Spinal cord (tissue), 10 donors: ENCODE measurements around the gene TBX1. TPM values are rescaled to one million over a fixed set of nuclear protein-coding genes. Genes with fewer than 3 reads are reported as not detected.
"Not testable (repeated sequence)": the region's sequence is repeated elsewhere in the genome, so short reads cannot be mapped to it uniquely, and the experiment has no call there.

ENCODE experiments used
- DNase-seq, 6 donors: peaks; one replicate each; pipeline versions ENCODE4 v3.0.0 to v3.0.0-alpha.2; 2013 to 2015; ENCODE audit warnings: low spot score in 6 of 6, low read depth in 4 of 6
- H3K27ac ChIP-seq: one replicate; pipeline ENCODE4 v1.5.1; 2013; ENCODE audit warnings: low read depth, low read length, control low read depth
- H3K27me3 ChIP-seq: one replicate; pipeline ENCODE4 v1.6.1; 2013; ENCODE audit warnings: low read length; ENCODE audit not compliant: control insufficient read depth, insufficient read depth
- H3K36me3 ChIP-seq: one replicate; pipeline ENCODE4 v1.6.1; 2013; ENCODE audit warnings: low read length; ENCODE audit not compliant: control insufficient read depth, insufficient read depth
- H3K4me1 ChIP-seq: one replicate; pipeline ENCODE4 v1.6.1; 2013; ENCODE audit warnings: low read length; ENCODE audit not compliant: control insufficient read depth, insufficient read depth
- H3K4me3 ChIP-seq: one replicate; pipeline ENCODE4 v1.5.1; 2013; ENCODE audit warnings: low read depth, low read length, control low read depth
- H3K9me3 ChIP-seq: one replicate; pipeline ENCODE4 v1.6.1; 2013; ENCODE audit warnings: low read length; ENCODE audit not compliant: control insufficient read depth, insufficient read depth
- WGBS: methylation state at CpG from one replicate; pipeline ENCODE4 v1.1.5; 2013; ENCODE audit warnings: missing lambda C conversion rate; ENCODE audit not compliant: insufficient coverage; 5-methylcytosine and 5-hydroxymethylcytosine counted together
- polyA plus RNA-seq, 2 donors: library from polyadenylated mRNA; unstranded; fragments of 120-200 nt; gene quantifications; one replicate each; pipeline ENCODE4 v1.2.1, GENCODE V29; 2013; ENCODE audit not compliant: insufficient read length in 2 of 2
- total RNA-seq, 2 donors: library from RNA; depleted of rRNA in 1 of 2; stranded (reverse); fragments of 120-200 nt in 1 of 2; fragments of >200 nt in 1 of 2; gene quantifications; one replicate each; pipeline versions ENCODE4 v1.2.3 to v1.2.4, GENCODE V29; 2013 to 2014
- donor health status: healthy.

The TBX1 gene
- total and polyA plus RNA-seq, 4 donors, result 0.35 to 1.3 (median 0.63) TPM; not detected in 1

DNA sequence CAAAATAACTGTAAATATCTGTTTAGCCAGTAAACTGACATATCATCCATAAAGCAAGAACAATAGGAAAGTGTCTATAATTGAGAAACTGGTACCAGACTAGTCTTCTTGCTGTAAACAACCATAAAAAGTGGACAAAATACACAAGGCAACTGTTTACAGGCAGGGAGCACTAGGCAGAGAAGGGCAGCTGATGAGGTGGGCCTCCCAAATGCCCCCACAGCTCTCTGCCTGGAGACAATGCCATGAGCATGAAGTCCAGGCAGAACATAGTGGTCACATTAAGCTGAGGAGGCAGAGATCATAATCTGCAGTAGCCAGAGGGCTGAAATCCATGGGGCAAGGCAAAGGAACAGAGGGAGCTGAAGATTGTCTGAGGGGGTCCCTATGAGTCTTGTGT is 30.7 kb downstream of the TBX1 start:
- peaks cover 31% of the 10 kb centered on the region for H3K36me3 ChIP-seq
- H3K27ac ChIP-seq, result no peak overlapping the region
- H3K4me1 ChIP-seq, result peaks cover 12% of the 10 kb centered on the region
- no peaks in the 10 kb centered on the region for H3K27me3 ChIP-seq
- H3K9me3 ChIP-seq, result peaks cover 3% of the 10 kb centered on the region
- DNase-seq, result no peak
- no peak overlapping the region for H3K4me3 ChIP-seq

DNA sequence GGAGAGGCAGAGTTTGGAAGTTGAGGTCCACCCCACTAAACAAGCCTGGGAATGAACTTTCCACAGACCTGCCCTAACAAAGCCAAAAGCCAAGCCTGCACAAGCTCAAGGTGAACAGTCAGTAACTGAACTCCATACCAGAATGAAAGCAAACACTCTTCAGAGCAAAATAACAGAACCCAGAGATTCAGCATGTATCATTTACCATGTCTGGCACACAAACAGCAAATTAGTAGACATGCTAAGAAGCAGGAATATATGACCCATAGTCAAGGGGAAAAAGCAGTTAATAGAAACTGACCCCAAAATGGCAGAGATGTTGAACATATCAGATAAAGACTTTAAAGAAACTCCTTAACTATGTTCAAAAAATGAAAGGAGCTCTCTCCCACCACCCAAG is 31.3 kb downstream of the TBX1 start:
- H3K9me3 ChIP-seq, result peaks cover 3% of the 10 kb centered on the region
- H3K27ac ChIP-seq, result no peak overlapping the region
- no peaks in the 10 kb centered on the region for H3K27me3 ChIP-seq
- H3K4me3 ChIP-seq, result no peak overlapping the region
- DNase-seq, result no peak
- peaks cover 13% of the 10 kb centered on the region for H3K4me1 ChIP-seq
- H3K36me3 ChIP-seq, result peaks cover 28% of the 10 kb centered on the region

- not testable (repeated sequence) for DNase-seq
- H3K36me3 ChIP-seq, result peaks cover 24% of the 10 kb centered on the region
- WGBS, result 92% methylated on average over 8 of the region's 13 CpGs
These were observed 31.9 kb downstream of the TBX1 start for GRCh38 chr22:19792383-19792896.

DNA sequence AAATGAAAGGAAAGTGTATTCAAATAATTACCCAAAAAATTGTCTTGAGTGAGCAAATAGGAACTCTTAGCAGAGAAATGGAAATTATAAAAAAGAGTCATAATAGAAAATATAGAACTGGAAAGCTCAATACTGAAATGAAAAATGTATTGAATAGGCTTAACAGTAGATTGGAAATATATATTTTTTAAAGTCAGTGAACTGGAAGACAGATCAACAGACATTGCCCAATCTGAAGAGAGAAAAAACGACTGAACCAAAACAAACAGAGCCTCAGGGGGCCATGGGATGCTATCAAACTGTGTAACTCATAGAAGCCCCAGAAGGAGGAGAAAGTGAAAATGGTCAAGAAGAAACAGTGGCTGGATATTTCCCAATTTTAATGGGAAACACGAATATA is 32.6 kb downstream of the TBX1 start:
- H3K27ac ChIP-seq, result no peak overlapping the region
- 60% methylated on average over 1 of the region's 2 CpGs for WGBS

More at GRCh38 chr22:19792383-19792896, 31.9 kb downstream of the TBX1 start:
- H3K9me3 ChIP-seq, H3K27ac ChIP-seq, H3K27me3 ChIP-seq, H3K4me3 ChIP-seq: not testable (repeated sequence)
- H3K4me1 ChIP-seq, result peaks cover 13% of the 10 kb centered on the region

GRCh38 chr22:19793661-19794310 is 33.2 kb downstream of the TBX1 start:
- Histone ChIP-seq H3K9me3 (peaks cover 3% of the 10 kb centered on the region), H3K4me1 (peaks cover 13% of the 10 kb centered on the region), H3K27me3 (no peaks in the 10 kb centered on the region), H3K36me3 (peaks cover 24% of the 10 kb centered on the region), H3K27ac (no peak overlapping the region), H3K4me3 (no peak overlapping the region)
- DNase-seq, result no peak
- 92% methylated on average over 1 of the region's 2 CpGs for WGBS

More for the DNA sequence above, 32.6 kb downstream of the TBX1 start:
- Histone ChIP-seq H3K36me3 (peaks cover 24% of the 10 kb centered on the region), H3K4me3 (no peak overlapping the region), H3K27me3 (no peaks in the 10 kb centered on the region), H3K9me3 (peaks cover 3% of the 10 kb centered on the region), H3K4me1 (peaks cover 13% of the 10 kb centered on the region)
- DNase-seq, result no peak

DNA sequence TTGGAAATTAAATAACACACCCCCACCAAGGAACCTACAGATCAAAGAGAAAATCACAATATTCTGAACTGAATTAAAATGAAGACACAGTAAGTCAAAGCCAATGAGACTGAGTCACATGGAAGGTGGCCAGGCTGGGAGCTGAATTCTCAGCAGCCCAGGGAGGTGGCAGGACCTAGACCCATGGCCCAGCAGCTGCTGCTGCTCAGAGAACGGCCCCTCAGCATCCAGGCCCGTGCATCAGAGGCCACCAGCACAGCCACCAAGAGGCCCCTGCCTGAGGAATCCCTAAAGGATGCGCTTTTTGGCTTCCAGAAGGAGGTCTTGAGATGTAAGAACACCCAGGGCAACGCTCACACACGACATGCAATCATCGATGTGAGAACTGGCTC is 35.0 kb downstream of the TBX1 start:
- Histone ChIP-seq H3K4me1 (peaks cover 13% of the 10 kb centered on the region), H3K36me3 (peaks cover 33% of the 10 kb centered on the region), H3K4me3 (no peak overlapping the region), H3K9me3 (peaks cover 3% of the 10 kb centered on the region), H3K27ac (no peak overlapping the region), H3K27me3 (no peaks in the 10 kb centered on the region)
- WGBS, result 80% methylated on average over 6 of the region's 6 CpGs
- DNase-seq, result no peak

- no peak overlapping the region for H3K4me3 ChIP-seq
- 61% methylated on average over 4 of the region's 7 CpGs for WGBS
- peaks cover 3% of the 10 kb centered on the region for H3K9me3 ChIP-seq
- H3K27ac ChIP-seq, result no peak overlapping the region
- H3K36me3 ChIP-seq, result peaks cover 39% of the 10 kb centered on the region
- no peak for DNase-seq
- H3K27me3 ChIP-seq, result no peaks in the 10 kb centered on the region
- H3K4me1 ChIP-seq, result peaks cover 13% of the 10 kb centered on the region
These were observed 35.6 kb downstream of the TBX1 start for GRCh38 chr22:19796160-19796559.

DNA sequence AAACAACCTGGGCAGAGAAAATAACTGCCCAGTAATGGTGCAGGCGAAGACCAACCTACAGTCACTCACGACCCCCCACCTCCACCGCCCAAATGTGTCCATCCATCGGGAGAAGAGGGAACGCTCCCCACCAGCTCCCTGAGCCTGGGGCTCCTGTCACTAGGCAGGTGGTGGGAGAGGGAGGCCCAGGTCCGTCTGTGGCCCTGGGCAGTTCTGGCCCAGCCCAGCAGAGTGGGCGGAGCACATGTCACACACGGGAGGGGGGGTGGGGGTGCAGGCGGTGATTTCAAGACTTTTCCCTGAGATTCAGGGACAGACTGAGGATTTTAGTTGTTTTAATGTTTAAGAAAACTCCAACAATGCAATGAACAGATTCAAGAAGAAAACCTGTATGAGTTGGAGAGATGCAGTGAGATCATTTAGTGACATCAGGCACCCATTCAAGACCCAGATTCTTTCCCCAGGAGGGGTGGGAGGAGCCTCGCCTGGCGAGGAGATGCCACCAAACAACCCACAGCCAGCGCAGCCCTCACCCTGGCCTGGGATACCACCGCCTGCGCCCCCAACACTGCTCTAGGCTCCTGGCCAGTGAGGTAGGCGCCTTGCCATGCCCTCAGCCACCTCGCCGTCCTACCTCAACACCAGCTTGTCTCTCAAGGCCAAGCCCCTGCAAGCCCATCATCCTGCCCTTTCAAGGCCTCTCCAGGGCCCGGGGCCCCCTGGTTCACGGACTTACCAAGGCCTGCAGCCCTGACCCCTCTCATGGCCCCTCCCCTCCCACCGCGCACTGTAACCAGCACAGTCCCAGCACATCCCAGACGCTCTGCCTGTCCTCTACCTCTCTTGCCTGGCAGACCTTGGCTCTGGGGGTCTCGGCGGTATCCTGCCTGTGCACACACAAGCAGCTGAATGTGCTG is 36.8 kb downstream of the TBX1 start:
- Histone ChIP-seq H3K9me3 (no peaks in the 10 kb centered on the region), H3K4me1 (peaks cover 17% of the 10 kb centered on the region), H3K27ac (no peak overlapping the region), H3K27me3 (no peaks in the 10 kb centered on the region), H3K4me3 (no peak overlapping the region), H3K36me3 (peaks cover 51% of the 10 kb centered on the region)
- 76% methylated on average over 17 of the region's 24 CpGs for WGBS
- no peak for DNase-seq

- no peaks in the 10 kb centered on the region for H3K27me3 ChIP-seq
- no peak for DNase-seq
- H3K9me3 ChIP-seq, result no peaks in the 10 kb centered on the region
- WGBS, result 92% methylated on average over 19 of the region's 19 CpGs
- peaks cover 59% of the 10 kb centered on the region for H3K36me3 ChIP-seq
- H3K4me1 ChIP-seq, result peaks cover 17% of the 10 kb centered on the region
- no peak overlapping the region for H3K4me3 ChIP-seq
- H3K27ac ChIP-seq, result no peak overlapping the region
These were observed 37.6 kb downstream of the TBX1 start for GRCh38 chr22:19798003-19798665.
